T-cell (primary cell): ENCODE measurements around the gene ZNF385D. TPM values are rescaled to one million over a fixed set of nuclear protein-coding genes. Genes with fewer than 3 reads are reported as not detected.

Source experiments
- ATAC-seq, 4 experiments: fragments of 200-7000 bp in 3 of 4; fragments of 150-1000 bp in 1 of 4; cut with Tn5 transposase; replicated peaks in 1 of 4; 1 replicate in 3 of 4; 2 replicates in 1 of 4; pipeline ENCODE4 v1.10.0; 2021; ENCODE audit warnings: moderate library complexity in 3 of 4, mild to moderate bottlenecking in 2 of 4, moderate number of reproducible peaks in 1 of 4
- CTCF ChIA-PET, 2 donors: fragments of 300-600 bp; sonication (Branson Sonifier 250); formaldehyde crosslinking; loops; one replicate each; lab custom pipeline; 2022; ENCODE audit warnings: antibody characterized with exemption in 2 of 2; lab: Charles Lee
- POLR2A ChIA-PET, 2 donors: fragments of 300-600 bp; sonication (Branson Sonifier 250); formaldehyde crosslinking; loops; one replicate each; lab custom pipeline; 2022; ENCODE audit warnings: antibody characterized with exemption in 2 of 2; lab: Charles Lee
- DNase-seq, 35 experiments: peaks; one replicate each; pipeline versions ENCODE4 v3.0.0 to v3.0.0-alpha.2; 2013 to 2023
- H3K27ac ChIP-seq: one replicate; pipeline ENCODE4 v1.5.1; 2013; ENCODE audit warnings: low read length
- H3K27me3 ChIP-seq, 2 experiments: replicated peaks in 1 of 2; 1 replicate in 1 of 2; 2 replicates in 1 of 2; pipeline versions ENCODE4 v1.6.1 to v1.7.0; 2013; ENCODE audit warnings: low read length in 1 of 2, mixed read lengths in 1 of 2; ENCODE audit not compliant: control insufficient read depth in 2 of 2, insufficient read depth in 2 of 2; ENCODE audit errors: extremely low read depth in 1 of 2
- H3K36me3 ChIP-seq, 2 donors: 1 replicate in 1 of 2; 2 replicates in 1 of 2; pipeline versions ENCODE4 v1.6.1 to v1.7.0; 2013; ENCODE audit warnings: low read length in 1 of 2; ENCODE audit not compliant: control insufficient read depth in 2 of 2, insufficient read depth in 1 of 2; ENCODE audit errors: extremely low read depth in 1 of 2
- H3K4me1 ChIP-seq, 2 experiments: 1 replicate in 1 of 2; 2 replicates in 1 of 2; pipeline versions ENCODE4 v1.6.1 to v1.7.0; 2013; ENCODE audit warnings: low read length in 2 of 2, mixed read lengths in 1 of 2; ENCODE audit not compliant: insufficient read depth in 2 of 2, control insufficient read depth in 1 of 2; ENCODE audit errors: extremely low read depth in 1 of 2
- H3K4me3 ChIP-seq, 2 donors: 1 replicate in 1 of 2; 2 replicates in 1 of 2; pipeline versions ENCODE4 v1.5.1 to v1.7.0; 2013; ENCODE audit warnings: mild to moderate bottlenecking in 2 of 2, low read length in 1 of 2, moderate library complexity in 1 of 2; ENCODE audit not compliant: control insufficient read depth in 1 of 2; ENCODE audit errors: extremely low read depth in 1 of 2
- H3K9me3 ChIP-seq: 2 replicates; pipeline ENCODE4 v1.7.0; 2013
- H3K27ac Mint-ChIP-seq, 2 donors: one replicate each; pipeline ENCODE4 v1.8.0; 2020 to 2021; ENCODE audit warnings: mild to moderate bottlenecking in 2 of 2, mixed read lengths in 2 of 2
- H3K27me3 Mint-ChIP-seq, 2 donors: one replicate each; pipeline ENCODE4 v1.8.0; 2021 to 2022; ENCODE audit warnings: mixed read lengths in 2 of 2
- H3K36me3 Mint-ChIP-seq: one replicate; pipeline ENCODE4 v1.8.0; 2021; ENCODE audit warnings: mixed read lengths
- H3K4me1 Mint-ChIP-seq, 3 donors: one replicate each; pipeline ENCODE4 v1.8.0; 2020 to 2022; ENCODE audit warnings: mixed read lengths in 3 of 3, mild to moderate bottlenecking in 1 of 3
- H3K4me3 Mint-ChIP-seq, 3 donors: one replicate each; pipeline ENCODE4 v1.8.0; 2020 to 2022; ENCODE audit warnings: mild to moderate bottlenecking in 3 of 3, mixed read lengths in 3 of 3, moderate library complexity in 3 of 3
- H3K9me3 Mint-ChIP-seq, 3 donors: one replicate each; pipeline ENCODE4 v1.8.0; 2020 to 2022; ENCODE audit warnings: mixed read lengths in 3 of 3
- WGBS: methylation state at CpG from one replicate; pipeline ENCODE4 v1.1.5; 2013; ENCODE audit warnings: missing lambda C conversion rate; ENCODE audit not compliant: insufficient coverage; 5-methylcytosine and 5-hydroxymethylcytosine counted together
- total RNA-seq, 35 experiments: library from RNA in 6 of 35; stranded (reverse) in 6 of 35; fragments of 120-200 nt in 1 of 35; gene quantifications; one replicate each; pipeline versions ENCODE4 v1.2.1 to v1.2.4 and lab custom pipeline; 2013 to 2026

The ZNF385D gene
- total RNA-seq, 5 donors from 2014 or later (not counting 1 experiment from before 2014, with no cell fraction given), result 0.03 to 0.47 (median 0.35) TPM

DNA sequence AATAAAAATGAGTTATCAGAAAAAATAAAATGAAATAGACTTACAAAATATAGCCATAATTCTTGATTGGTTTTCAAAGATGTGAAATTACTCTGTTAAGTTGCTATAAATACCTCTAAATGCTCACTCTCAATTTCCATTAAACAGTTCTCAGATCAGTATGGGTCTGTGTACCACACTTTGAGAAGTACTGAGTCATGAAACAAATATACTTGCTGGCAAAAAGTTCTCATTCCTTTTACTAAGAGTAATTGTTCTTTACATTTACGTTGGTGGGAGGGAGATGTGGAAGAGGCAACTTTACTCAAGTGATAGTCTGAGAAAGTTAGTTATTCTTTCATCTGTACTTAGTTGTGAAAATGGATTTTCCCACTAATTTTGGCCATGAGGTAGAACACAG lies 96.3 kb downstream of the ZNF385D start:
- H3K27ac Mint-ChIP-seq, result no peak overlapping the region
- H3K9me3 Mint-ChIP-seq, result peaks cover 0 to 12% (median 4%) of the 10 kb centered on the region in 3 donors
- H3K4me1 ChIP-seq, result no peaks in the 10 kb centered on the region
- ChIA-PET POLR2A (no interaction called here), CTCF (no interaction called here)
- H3K36me3 ChIP-seq, result no peaks in the 10 kb centered on the region
- H3K4me3 Mint-ChIP-seq, result no peak overlapping the region
- no peak overlapping the region for H3K27ac ChIP-seq
- DNase-seq (no peak), ATAC-seq (no peak)
- no peaks in the 10 kb centered on the region for H3K9me3 ChIP-seq
- H3K27me3 ChIP-seq, result no peaks in the 10 kb centered on the region
- no peaks in the 10 kb centered on the region for H3K4me1 Mint-ChIP-seq
- no peak overlapping the region for H3K4me3 ChIP-seq
- no peaks in the 10 kb centered on the region for H3K27me3 Mint-ChIP-seq
- H3K36me3 Mint-ChIP-seq, result no peaks in the 10 kb centered on the region
- no CpG with 5 or more reads among the region's 1 CpG for WGBS

DNA sequence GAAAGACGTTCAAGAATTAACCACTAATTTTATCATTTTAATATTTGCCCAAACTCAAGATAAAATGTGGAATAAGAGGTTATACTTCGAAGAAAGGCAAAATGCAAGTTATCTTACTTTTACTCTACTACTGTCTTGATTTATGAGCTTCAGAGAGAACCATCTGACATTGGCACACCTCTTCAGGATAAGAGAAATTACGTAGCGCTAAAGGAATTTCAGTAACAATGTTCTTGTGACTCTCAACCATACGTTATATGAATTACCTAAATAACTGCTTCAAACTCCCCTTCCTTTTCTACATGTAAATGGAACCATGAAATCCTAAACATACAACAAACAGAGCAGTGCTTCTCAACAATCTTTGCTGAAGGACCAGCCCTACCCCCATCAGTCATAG lies 96.8 kb downstream of the ZNF385D start:
- Mint-ChIP-seq H3K27ac (no peak overlapping the region), H3K36me3 (no peaks in the 10 kb centered on the region), H3K4me1 (no peaks in the 10 kb centered on the region), H3K9me3 (peaks cover 0 to 12% (median 4%) of the 10 kb centered on the region in 3 donors), H3K4me3 (no peak overlapping the region), H3K27me3 (no peaks in the 10 kb centered on the region)
- Histone ChIP-seq H3K36me3 (no peaks in the 10 kb centered on the region), H3K4me3 (no peak overlapping the region), H3K27ac (no peak overlapping the region), H3K9me3 (no peaks in the 10 kb centered on the region), H3K4me1 (no peaks in the 10 kb centered on the region), H3K27me3 (no peaks in the 10 kb centered on the region)
- ChIA-PET POLR2A (no interaction called here), CTCF (no interaction called here)
- WGBS, result 85% methylated on average over 3 of the region's 5 CpGs
- ATAC-seq, result no peak
- no peak for DNase-seq

DNA sequence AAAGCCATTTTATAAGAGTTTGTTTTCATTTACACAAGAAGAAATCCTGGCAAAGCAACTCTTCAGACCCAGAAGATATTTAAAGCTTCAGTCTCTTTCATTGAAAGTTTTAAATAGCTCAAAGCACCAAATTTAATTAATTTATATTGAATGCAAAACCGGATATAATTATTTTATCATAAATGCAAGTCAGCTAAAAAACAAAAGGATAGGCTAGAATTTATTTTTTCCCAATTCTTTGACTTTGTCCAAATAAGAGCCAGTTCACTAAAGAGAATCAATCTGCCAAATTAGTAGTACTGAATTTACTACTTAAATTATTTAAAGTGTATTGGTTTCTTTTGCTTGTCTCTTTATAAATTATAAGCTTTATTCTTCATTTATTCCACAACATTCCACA lies 101.5 kb downstream of the ZNF385D start:
- CTCF ChIA-PET, result no interaction called here

DNA sequence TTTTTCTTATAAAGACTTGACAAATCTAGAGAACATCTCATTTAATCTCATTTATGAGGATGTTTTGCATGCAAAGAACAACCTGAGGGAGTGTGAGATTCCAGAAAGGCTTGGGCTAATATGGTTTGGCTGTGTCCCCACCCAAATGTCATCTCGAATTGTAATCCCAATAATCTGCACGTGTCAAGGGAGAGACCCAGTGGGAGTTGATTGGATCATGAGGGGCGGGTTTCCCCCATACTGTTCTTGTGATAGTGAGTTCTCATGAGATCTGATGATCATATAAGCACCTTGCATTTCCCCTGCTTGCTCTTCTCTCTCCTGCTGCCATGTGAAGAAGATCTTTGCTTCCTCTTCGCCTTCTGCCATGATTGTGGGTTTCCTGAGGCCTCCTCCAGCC lies 103.0 kb downstream of the ZNF385D start:
- ChIA-PET POLR2A (no interaction called here), CTCF (no interaction called here)
- WGBS, result no CpG with 5 or more reads among the region's 4 CpGs
- Mint-ChIP-seq H3K36me3 (no peaks in the 10 kb centered on the region), H3K4me1 (no peaks in the 10 kb centered on the region), H3K27me3 (no peaks in the 10 kb centered on the region), H3K27ac (no peak overlapping the region), H3K9me3 (peaks cover 0 to 10% (median 3%) of the 10 kb centered on the region in 3 donors), H3K4me3 (no peak overlapping the region)
- no peak overlapping the region for H3K27ac ChIP-seq
- no peaks in the 10 kb centered on the region for H3K36me3 ChIP-seq
- no peaks in the 10 kb centered on the region for H3K4me1 ChIP-seq
- no peaks in the 10 kb centered on the region for H3K9me3 ChIP-seq
- no peak overlapping the region for H3K4me3 ChIP-seq
- DNase-seq, result no peak
- no peak for ATAC-seq
- H3K27me3 ChIP-seq, result no peaks in the 10 kb centered on the region

More for the DNA sequence above, 101.5 kb downstream of the ZNF385D start:
- no peak overlapping the region for H3K4me3 Mint-ChIP-seq
- Histone ChIP-seq H3K4me1 (no peaks in the 10 kb centered on the region), H3K36me3 (no peaks in the 10 kb centered on the region), H3K27me3 (no peaks in the 10 kb centered on the region), H3K9me3 (no peaks in the 10 kb centered on the region), H3K4me3 (no peak overlapping the region), H3K27ac (no peak overlapping the region)
- POLR2A ChIA-PET, result no interaction called here
- H3K9me3 Mint-ChIP-seq, result peaks cover 0 to 11% (median 4%) of the 10 kb centered on the region in 3 donors
- no peaks in the 10 kb centered on the region for H3K36me3 Mint-ChIP-seq
- DNase-seq, result no peak
- no peaks in the 10 kb centered on the region for H3K27me3 Mint-ChIP-seq
- H3K4me1 Mint-ChIP-seq, result no peaks in the 10 kb centered on the region
- ATAC-seq, result no peak
- H3K27ac Mint-ChIP-seq, result no peak overlapping the region
- WGBS, result no CpG with 5 or more reads among the region's 1 CpG

DNA sequence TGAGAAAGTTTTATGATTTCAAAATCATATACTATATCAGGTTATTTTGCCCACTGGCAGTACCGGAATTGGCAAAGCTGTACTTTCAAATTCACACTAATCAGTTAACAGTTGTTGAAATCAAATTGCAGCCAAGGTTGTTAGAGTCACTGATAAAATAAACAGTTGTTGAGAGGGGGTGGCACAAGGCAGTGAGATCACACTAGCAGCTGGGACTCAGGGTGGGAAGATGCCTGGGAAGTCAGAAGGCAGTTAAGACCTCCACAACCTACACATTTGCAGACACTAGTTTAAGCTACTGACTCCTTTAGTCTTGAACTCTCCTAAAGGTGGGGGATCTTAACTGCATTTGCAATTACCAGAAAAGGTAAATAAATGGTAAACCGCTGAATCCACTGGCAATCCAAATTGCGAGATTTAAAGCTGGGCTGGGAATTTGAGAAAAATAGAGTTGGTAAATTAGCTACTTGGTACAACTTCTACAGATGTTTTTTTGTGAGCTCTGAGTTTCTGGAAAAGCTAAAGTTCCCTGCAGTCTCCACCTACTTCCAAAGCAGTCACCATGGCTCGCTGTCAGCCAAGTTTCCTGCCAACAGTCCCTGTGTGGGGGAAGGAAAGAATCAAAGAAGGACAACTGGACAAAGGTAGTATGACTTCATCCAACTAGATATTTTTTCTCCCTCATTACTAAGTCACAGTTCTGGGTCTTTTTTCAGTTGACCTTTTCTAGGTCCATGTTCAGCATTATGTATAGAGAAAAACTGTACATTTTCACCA lies 105.7 kb downstream of the ZNF385D start:
- no peaks in the 10 kb centered on the region for H3K36me3 Mint-ChIP-seq
- no peak for DNase-seq
- H3K27me3 Mint-ChIP-seq, result no peaks in the 10 kb centered on the region
- Histone ChIP-seq H3K9me3 (no peaks in the 10 kb centered on the region), H3K27me3 (no peaks in the 10 kb centered on the region), H3K4me1 (no peaks in the 10 kb centered on the region), H3K36me3 (no peaks in the 10 kb centered on the region), H3K27ac (no peak overlapping the region), H3K4me3 (no peak overlapping the region)
- POLR2A ChIA-PET, result no interaction called here
- no peak for ATAC-seq
- no peak overlapping the region for H3K4me3 Mint-ChIP-seq
- no CpG with 5 or more reads among the region's 4 CpGs for WGBS
- H3K4me1 Mint-ChIP-seq, result no peaks in the 10 kb centered on the region
- CTCF ChIA-PET, result no interaction called here
- H3K9me3 Mint-ChIP-seq, result peaks cover 6 to 12% (median 8%) of the 10 kb centered on the region in 3 donors
- H3K27ac Mint-ChIP-seq, result no peak overlapping the region

DNA sequence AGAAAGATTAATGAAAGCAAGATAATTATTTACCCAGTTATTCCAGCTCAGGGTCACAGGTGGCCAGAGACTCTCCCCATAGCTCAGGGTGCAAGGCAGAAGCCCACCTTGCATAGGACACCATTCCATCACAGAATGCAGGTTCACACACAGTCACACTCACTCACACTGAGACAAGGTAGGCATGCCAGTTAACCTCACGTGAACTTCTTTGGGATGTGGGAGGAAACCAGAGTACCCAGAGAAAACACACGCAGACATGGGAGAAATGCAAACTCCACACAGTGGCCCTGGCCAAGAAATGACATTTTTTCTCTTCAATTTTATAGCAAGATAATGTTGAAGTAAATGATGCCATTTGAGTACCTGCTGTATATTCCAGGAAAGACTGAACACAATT lies 106.7 kb downstream of the ZNF385D start:
- DNase-seq (no peak), ATAC-seq (no peak)
- Histone ChIP-seq H3K27me3 (no peaks in the 10 kb centered on the region), H3K4me1 (no peaks in the 10 kb centered on the region), H3K4me3 (no peak overlapping the region), H3K27ac (no peak overlapping the region), H3K36me3 (no peaks in the 10 kb centered on the region), H3K9me3 (no peaks in the 10 kb centered on the region)
- no peaks in the 10 kb centered on the region for H3K27me3 Mint-ChIP-seq
- H3K9me3 Mint-ChIP-seq, result peaks cover 8 to 14% (median 9%) of the 10 kb centered on the region in 3 donors
- no peak overlapping the region for H3K4me3 Mint-ChIP-seq
- ChIA-PET CTCF (no interaction called here), POLR2A (no interaction called here)
- no CpG with 5 or more reads among the region's 2 CpGs for WGBS
- H3K36me3 Mint-ChIP-seq, result no peaks in the 10 kb centered on the region
- H3K4me1 Mint-ChIP-seq, result no peaks in the 10 kb centered on the region
- no peak overlapping the region for H3K27ac Mint-ChIP-seq
